Measurements from ENCODE around the gene RYR2. TPM values are rescaled to one million over a fixed set of nuclear protein-coding genes. Genes with fewer than 3 reads are reported as not detected.

Gene RYR2
- total and polyA plus RNA-seq, 2 donors (not counting 1 experiment from before 2014, with no cell fraction given): not detected

DNA sequence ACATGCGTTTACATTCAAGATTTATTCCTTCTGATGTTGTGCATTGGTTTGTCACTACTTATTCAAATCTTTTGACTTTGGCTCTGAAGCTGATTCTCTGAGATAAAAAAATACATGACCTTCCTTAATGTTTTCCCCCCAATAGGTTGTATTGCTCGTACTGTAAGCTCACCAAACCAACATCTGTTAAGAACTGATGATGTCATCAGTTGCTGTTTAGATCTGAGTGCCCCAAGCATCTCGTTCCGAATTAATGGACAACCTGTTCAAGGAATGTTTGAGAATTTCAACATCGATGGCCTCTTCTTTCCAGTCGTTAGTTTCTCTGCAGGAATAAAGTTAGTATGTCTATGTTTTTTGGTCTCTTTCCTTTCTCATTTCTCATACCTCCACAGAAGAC is 458.6 kb downstream of the RYR2 start:
- Mint-ChIP-seq H3K4me3 (no peak overlapping the region), H3K9me3 (ENCODE audit: insufficient read depth) (no peaks in the 10 kb centered on the region), H3K4me1 (no peaks in the 10 kb centered on the region), H3K27me3 (no peaks in the 10 kb centered on the region), H3K27ac (no peak overlapping the region)
- no peak overlapping the region for H3K27ac ChIP-seq (ENCODE audit: low read length in 2 of 2)
- no peaks in the 10 kb centered on the region for H3K27me3 ChIP-seq (replicated peaks in 1 of 4; ENCODE audit: control extremely low read depth in 1 of 4, control insufficient read depth in 3 of 4, insufficient read depth in 4 of 4, low read length in 3 of 4)
- no peaks in the 10 kb centered on the region for H3K4me1 ChIP-seq (ENCODE audit: control insufficient read depth in 2 of 2, insufficient read depth in 2 of 2, low read length in 2 of 2)
- H3K4me3 ChIP-seq (ENCODE audit: control extremely low read depth in 1 of 5, extremely low read depth in 1 of 5, insufficient read depth in 1 of 5, low read depth in 2 of 5, low read length in 4 of 5): no peak overlapping the region
- TF ChIP-seq, protein P1, sequence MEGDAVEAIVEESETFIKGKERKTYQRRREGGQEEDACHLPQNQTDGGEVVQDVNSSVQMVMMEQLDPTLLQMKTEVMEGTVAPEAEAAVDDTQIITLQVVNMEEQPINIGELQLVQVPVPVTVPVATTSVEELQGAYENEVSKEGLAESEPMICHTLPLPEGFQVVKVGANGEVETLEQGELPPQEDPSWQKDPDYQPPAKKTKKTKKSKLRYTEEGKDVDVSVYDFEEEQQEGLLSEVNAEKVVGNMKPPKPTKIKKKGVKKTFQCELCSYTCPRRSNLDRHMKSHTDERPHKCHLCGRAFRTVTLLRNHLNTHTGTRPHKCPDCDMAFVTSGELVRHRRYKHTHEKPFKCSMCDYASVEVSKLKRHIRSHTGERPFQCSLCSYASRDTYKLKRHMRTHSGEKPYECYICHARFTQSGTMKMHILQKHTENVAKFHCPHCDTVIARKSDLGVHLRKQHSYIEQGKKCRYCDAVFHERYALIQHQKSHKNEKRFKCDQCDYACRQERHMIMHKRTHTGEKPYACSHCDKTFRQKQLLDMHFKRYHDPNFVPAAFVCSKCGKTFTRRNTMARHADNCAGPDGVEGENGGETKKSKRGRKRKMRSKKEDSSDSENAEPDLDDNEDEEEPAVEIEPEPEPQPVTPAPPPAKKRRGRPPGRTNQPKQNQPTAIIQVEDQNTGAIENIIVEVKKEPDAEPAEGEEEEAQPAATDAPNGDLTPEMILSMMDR (IDR thresholded peaks at IDR 0.05): no peak
- TF ChIP-seq EZH2 (IDR thresholded peaks at IDR 0.05; ENCODE audit: borderline replicate concordance, insufficient read depth, low read depth, low read length, poor library complexity, severe bottlenecking): no peak
- intact Hi-C loops (cut with micrococcal nuclease): no loop called here
- no peak overlapping the region for H3K4me2 ChIP-seq (replicated peaks; ENCODE audit: low read depth, low read length, poor library complexity, severe bottlenecking)
- H4K20me1 ChIP-seq (ENCODE audit: control insufficient read depth, insufficient read depth, low read length, poor library complexity, severe bottlenecking): no peaks in the 10 kb centered on the region
- ChIA-PET CTCF (no interaction called here), POLR2A (no interaction called here)
- H3K79me2 ChIP-seq (ENCODE audit: control insufficient read depth, insufficient read depth, low read length): no peaks in the 10 kb centered on the region
- H3K9me3 ChIP-seq (ENCODE audit: control extremely low read depth in 1 of 3, control insufficient read depth in 2 of 3, insufficient read depth in 1 of 3, low read length in 2 of 3): no peaks in the 10 kb centered on the region
- no peak for ATAC-seq (ENCODE audit: low read depth)
- WGBS (ENCODE audit: insufficient coverage): 75% methylated on average over 2 of the region's 6 CpGs
- DNase-seq: no peak
- H3K36me3 ChIP-seq (replicated peaks in 1 of 2; ENCODE audit: control extremely low read depth in 1 of 2, control insufficient read depth in 1 of 2, extremely low read depth in 1 of 2, insufficient read depth in 2 of 2, low read length in 1 of 2): no peaks in the 10 kb centered on the region
- no peak overlapping the region for H2AFZ ChIP-seq (ENCODE audit: insufficient read depth, low read depth, low read length, poor library complexity, severe bottlenecking)
- H3K9ac ChIP-seq (ENCODE audit: low read length): no peak overlapping the region

DNA sequence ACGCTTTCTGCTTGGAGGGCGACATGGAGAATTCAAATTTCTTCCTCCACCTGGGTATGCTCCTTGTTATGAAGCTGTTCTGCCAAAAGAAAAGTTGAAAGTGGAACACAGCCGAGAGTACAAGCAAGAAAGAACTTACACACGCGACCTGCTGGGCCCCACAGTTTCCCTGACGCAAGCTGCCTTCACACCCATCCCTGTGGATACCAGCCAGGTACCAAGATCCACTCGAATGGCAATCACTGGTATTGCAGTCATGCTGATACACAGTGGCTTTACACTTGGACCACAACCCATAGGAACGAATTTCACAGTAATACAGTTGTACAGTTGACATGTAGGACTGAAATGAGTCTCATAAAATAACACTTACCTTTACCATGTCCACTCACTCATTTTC is 461.3 kb downstream of the RYR2 start:
- no peaks in the 10 kb centered on the region for H3K4me1 ChIP-seq (ENCODE audit: control insufficient read depth in 2 of 2, insufficient read depth in 2 of 2, low read length in 2 of 2)
- H3K9ac ChIP-seq (ENCODE audit: low read length): no peak overlapping the region
- H3K4me3 ChIP-seq (ENCODE audit: control extremely low read depth in 1 of 5, extremely low read depth in 1 of 5, insufficient read depth in 1 of 5, low read depth in 2 of 5, low read length in 4 of 5): no peak overlapping the region
- no peaks in the 10 kb centered on the region for H3K36me3 ChIP-seq (replicated peaks in 1 of 2; ENCODE audit: control extremely low read depth in 1 of 2, control insufficient read depth in 1 of 2, extremely low read depth in 1 of 2, insufficient read depth in 2 of 2, low read length in 1 of 2)
- Mint-ChIP-seq H3K4me3 (no peak overlapping the region), H3K4me1 (no peaks in the 10 kb centered on the region), H3K9me3 (ENCODE audit: insufficient read depth) (no peaks in the 10 kb centered on the region), H3K27me3 (no peaks in the 10 kb centered on the region), H3K27ac (no peak overlapping the region)
- H3K27me3 ChIP-seq (replicated peaks in 1 of 4; ENCODE audit: control extremely low read depth in 1 of 4, control insufficient read depth in 3 of 4, insufficient read depth in 4 of 4, low read length in 3 of 4): no peaks in the 10 kb centered on the region
- intact Hi-C loops (cut with micrococcal nuclease): no loop called here
- DNase-seq: no peak
- CTCF ChIA-PET: no interaction called here
- H3K27ac ChIP-seq (ENCODE audit: low read length in 2 of 2): no peak overlapping the region
- no peaks in the 10 kb centered on the region for H4K20me1 ChIP-seq (ENCODE audit: control insufficient read depth, insufficient read depth, low read length, poor library complexity, severe bottlenecking)
- no peaks in the 10 kb centered on the region for H3K79me2 ChIP-seq (ENCODE audit: control insufficient read depth, insufficient read depth, low read length)
- TF ChIP-seq, protein P1 (IDR thresholded peaks at IDR 0.05): no peak
- TF ChIP-seq EZH2 (IDR thresholded peaks at IDR 0.05; ENCODE audit: borderline replicate concordance, insufficient read depth, low read depth, low read length, poor library complexity, severe bottlenecking): no peak
- WGBS (ENCODE audit: insufficient coverage): 93% methylated on average over 4 of the region's 8 CpGs
- POLR2A ChIA-PET: no interaction called here
- no peak overlapping the region for H2AFZ ChIP-seq (ENCODE audit: insufficient read depth, low read depth, low read length, poor library complexity, severe bottlenecking)
- H3K9me3 ChIP-seq (ENCODE audit: control extremely low read depth in 1 of 3, control insufficient read depth in 2 of 3, insufficient read depth in 1 of 3, low read length in 2 of 3): no peaks in the 10 kb centered on the region
- no peak overlapping the region for H3K4me2 ChIP-seq (replicated peaks; ENCODE audit: low read depth, low read length, poor library complexity, severe bottlenecking)
- ATAC-seq (ENCODE audit: low read depth): no peak
